ENCODE data around the gene APOL4.
"Not testable (repeated sequence)": the region's sequence is repeated elsewhere in the genome, so short reads cannot be mapped to it uniquely, and the experiment has no call there.

The APOL4 gene

GRCh38 chr22:36185828-36186624, 15.6 kb downstream of the APOL4 start:
- DNase-seq (ENCODE audit: low read depth in 2 of 2): no peak

- DNase-seq (ENCODE audit: low read depth in 2 of 2): no peak
Observed at GRCh38 chr22:36184433-36185025, 17.1 kb downstream of the APOL4 start.

- DNase-seq (ENCODE audit: low read depth in 2 of 2): no peak
Observed at GRCh38 chr22:36183446-36183845, 18.2 kb downstream of the APOL4 start.

- no peak for DNase-seq (ENCODE audit: low read depth in 2 of 2)
Observed at GRCh38 chr22:36182857-36183256, 18.8 kb downstream of the APOL4 start.

- no peak for DNase-seq (ENCODE audit: low read depth in 2 of 2)
Observed at GRCh38 chr22:36182056-36182455, 19.6 kb downstream of the APOL4 start.

GRCh38 chr22:36180928-36181327, 20.7 kb downstream of the APOL4 start:
- DNase-seq (ENCODE audit: low read depth in 2 of 2): no peak

- peak; percentile 84 to 85 for DNase-seq (ENCODE audit: low read depth in 2 of 2)
Observed at GRCh38 chr22:36180038-36180880, 21.4 kb downstream of the APOL4 start.

- DNase-seq (ENCODE audit: low read depth in 2 of 2): no peak
Observed at GRCh38 chr22:36177160-36177559, 24.4 kb downstream of the APOL4 start.

GRCh38 chr22:36175892-36176291, 25.7 kb downstream of the APOL4 start:
- no peak for DNase-seq (ENCODE audit: low read depth in 2 of 2)

- DNase-seq (ENCODE audit: low read depth in 2 of 2): no peak
Observed at GRCh38 chr22:36171941-36172340, 29.7 kb downstream of the APOL4 start.

GRCh38 chr22:36166518-36167220, 34.9 kb downstream of the APOL4 start:
- DNase-seq (ENCODE audit: low read depth in 2 of 2): no peak

GRCh38 chr22:36166086-36166485, 35.5 kb downstream of the APOL4 start:
- no peak for DNase-seq (ENCODE audit: low read depth in 2 of 2)

GRCh38 chr22:36165141-36165540, 36.5 kb downstream of the APOL4 start:
- no peak for DNase-seq (ENCODE audit: low read depth in 2 of 2)

- no peak for DNase-seq (ENCODE audit: low read depth in 2 of 2)
Observed at GRCh38 chr22:36164621-36165020, 37.0 kb downstream of the APOL4 start.

GRCh38 chr22:36163497-36163896, 38.1 kb downstream of the APOL4 start:
- DNase-seq (ENCODE audit: low read depth in 2 of 2): no peak

- no peak for DNase-seq (ENCODE audit: low read depth in 2 of 2)
Observed at GRCh38 chr22:36162127-36163034, 39.2 kb downstream of the APOL4 start.

GRCh38 chr22:36161793-36162126, 39.8 kb downstream of the APOL4 start:
- not testable (repeated sequence) for DNase-seq (ENCODE audit: low read depth in 2 of 2)

GRCh38 chr22:36160499-36160942, 41.1 kb downstream of the APOL4 start, which contains the start of gene APOL3:
Gene APOL3, minus strand, starts transcription at chr22:36160755. Its CDS starts 11,700 bp downstream, at chr22:36149055.
- peak in 1 of 2 donors; percentile 30 for DNase-seq (ENCODE audit: low read depth in 2 of 2)

- DNase-seq (ENCODE audit: low read depth in 2 of 2): peak; percentile 58 to 63
Observed at GRCh38 chr22:36156515-36157419, 44.8 kb downstream of the APOL4 start.

GRCh38 chr22:36156119-36156514, 45.5 kb downstream of the APOL4 start:
- no peak for DNase-seq (ENCODE audit: low read depth in 2 of 2)

Measured in stimulated activated CD4-positive, alpha-beta T cell treated with anti-CD3 and anti-CD28 coated beads, Interleukin-1b, Interleukin-23, amount 100 ng/mL, for 4 hours (primary cell).